Esophagus squamous epithelium (tissue), 4 donors: Measurements from ENCODE around the gene TBX10.
A peak's percentile ranks its signal among the peaks of the same experiment; 100 is the strongest.

ENCODE experiments used
- POLR2A ChIP-seq, 4 donors: fragments of 450-650 bp; IDR thresholded peaks; one replicate each; pipeline ENCODE4 v1.6.1; 2017; ENCODE audit warnings: antibody characterized with exemption in 4 of 4, mild to moderate bottlenecking in 4 of 4, moderate library complexity in 3 of 4
- TF ChIP-seq, protein P1 (sequence below), 6 experiments: fragments of 450-650 bp in 4 of 6; fragments of 200-600 bp in 2 of 6; sonication (generic) in 2 of 6; IDR thresholded peaks; one replicate each; pipeline ENCODE4 v1.5.1; 2016 to 2019; ENCODE audit warnings: antibody characterized with exemption in 6 of 6, mild to moderate bottlenecking in 4 of 6, moderate library complexity in 4 of 6

GRCh38 chr11:67613960-67614715, 25.4 kb downstream of the TBX10 start:
- TF ChIP-seq POLR2A (IDR thresholded peaks at IDR 0.05): peak in 1 of 4 donors; percentile 25
- TF ChIP-seq, protein P1, sequence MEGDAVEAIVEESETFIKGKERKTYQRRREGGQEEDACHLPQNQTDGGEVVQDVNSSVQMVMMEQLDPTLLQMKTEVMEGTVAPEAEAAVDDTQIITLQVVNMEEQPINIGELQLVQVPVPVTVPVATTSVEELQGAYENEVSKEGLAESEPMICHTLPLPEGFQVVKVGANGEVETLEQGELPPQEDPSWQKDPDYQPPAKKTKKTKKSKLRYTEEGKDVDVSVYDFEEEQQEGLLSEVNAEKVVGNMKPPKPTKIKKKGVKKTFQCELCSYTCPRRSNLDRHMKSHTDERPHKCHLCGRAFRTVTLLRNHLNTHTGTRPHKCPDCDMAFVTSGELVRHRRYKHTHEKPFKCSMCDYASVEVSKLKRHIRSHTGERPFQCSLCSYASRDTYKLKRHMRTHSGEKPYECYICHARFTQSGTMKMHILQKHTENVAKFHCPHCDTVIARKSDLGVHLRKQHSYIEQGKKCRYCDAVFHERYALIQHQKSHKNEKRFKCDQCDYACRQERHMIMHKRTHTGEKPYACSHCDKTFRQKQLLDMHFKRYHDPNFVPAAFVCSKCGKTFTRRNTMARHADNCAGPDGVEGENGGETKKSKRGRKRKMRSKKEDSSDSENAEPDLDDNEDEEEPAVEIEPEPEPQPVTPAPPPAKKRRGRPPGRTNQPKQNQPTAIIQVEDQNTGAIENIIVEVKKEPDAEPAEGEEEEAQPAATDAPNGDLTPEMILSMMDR (IDR thresholded peaks at IDR 0.05): peak; percentile 45 to 74 (median 64)
